ENCODE data around the gene STK32B.

STK32B gene

DNA sequence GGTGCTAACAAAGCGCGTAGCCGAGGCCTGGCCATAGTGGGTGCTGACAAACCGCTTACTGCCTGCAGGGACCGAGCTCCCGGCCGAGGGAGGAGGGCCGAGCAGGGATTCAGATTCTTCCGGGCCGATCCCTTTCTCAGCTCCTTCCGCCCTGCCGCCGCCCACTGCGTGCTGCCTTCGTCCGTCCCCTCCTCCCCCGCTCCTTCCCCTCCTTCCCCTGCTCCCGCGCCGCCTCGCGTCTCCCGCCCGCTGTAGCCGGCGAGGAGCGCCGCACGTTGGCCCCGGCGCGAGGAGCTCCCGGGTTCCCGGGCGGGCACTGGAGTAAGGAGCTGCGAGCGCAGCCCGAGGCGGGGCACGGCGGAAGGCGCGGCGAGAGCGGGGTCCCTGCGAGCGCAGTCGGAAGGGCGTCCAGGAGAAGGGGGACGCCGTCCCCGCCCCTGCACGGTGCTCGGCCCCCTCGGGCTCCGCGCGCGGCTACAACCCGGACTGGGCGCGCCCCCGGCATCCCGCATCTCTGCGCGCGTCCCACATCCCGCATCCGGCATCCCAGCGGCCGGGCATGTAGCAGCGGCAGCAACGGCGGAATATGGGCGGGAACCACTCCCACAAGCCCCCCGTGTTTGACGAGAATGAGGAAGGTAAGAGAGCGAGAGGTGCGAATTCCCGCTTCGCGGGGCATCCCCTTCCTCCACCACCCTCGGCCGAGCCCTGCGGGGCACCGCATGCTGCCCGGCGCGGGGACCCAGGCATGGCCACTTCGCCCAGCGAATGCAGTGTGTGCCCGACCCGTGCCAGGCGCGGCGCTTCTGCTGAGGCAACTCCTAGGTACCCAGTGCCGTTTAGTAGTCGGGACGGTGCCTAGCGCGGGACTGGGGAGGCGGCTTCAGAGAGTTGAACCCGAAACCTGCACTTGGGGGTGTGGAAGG is at the start of gene STK32B:
STK32B (plus strand) TSS at position 203 of the 926 bp plus-strand sequence.
- TF ChIP-seq, protein P1, sequence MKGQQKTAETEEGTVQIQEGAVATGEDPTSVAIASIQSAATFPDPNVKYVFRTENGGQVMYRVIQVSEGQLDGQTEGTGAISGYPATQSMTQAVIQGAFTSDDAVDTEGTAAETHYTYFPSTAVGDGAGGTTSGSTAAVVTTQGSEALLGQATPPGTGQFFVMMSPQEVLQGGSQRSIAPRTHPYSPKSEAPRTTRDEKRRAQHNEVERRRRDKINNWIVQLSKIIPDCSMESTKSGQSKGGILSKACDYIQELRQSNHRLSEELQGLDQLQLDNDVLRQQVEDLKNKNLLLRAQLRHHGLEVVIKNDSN (IDR thresholded peaks at IDR 0.05) = no peak
- TF ChIP-seq, protein P2, sequence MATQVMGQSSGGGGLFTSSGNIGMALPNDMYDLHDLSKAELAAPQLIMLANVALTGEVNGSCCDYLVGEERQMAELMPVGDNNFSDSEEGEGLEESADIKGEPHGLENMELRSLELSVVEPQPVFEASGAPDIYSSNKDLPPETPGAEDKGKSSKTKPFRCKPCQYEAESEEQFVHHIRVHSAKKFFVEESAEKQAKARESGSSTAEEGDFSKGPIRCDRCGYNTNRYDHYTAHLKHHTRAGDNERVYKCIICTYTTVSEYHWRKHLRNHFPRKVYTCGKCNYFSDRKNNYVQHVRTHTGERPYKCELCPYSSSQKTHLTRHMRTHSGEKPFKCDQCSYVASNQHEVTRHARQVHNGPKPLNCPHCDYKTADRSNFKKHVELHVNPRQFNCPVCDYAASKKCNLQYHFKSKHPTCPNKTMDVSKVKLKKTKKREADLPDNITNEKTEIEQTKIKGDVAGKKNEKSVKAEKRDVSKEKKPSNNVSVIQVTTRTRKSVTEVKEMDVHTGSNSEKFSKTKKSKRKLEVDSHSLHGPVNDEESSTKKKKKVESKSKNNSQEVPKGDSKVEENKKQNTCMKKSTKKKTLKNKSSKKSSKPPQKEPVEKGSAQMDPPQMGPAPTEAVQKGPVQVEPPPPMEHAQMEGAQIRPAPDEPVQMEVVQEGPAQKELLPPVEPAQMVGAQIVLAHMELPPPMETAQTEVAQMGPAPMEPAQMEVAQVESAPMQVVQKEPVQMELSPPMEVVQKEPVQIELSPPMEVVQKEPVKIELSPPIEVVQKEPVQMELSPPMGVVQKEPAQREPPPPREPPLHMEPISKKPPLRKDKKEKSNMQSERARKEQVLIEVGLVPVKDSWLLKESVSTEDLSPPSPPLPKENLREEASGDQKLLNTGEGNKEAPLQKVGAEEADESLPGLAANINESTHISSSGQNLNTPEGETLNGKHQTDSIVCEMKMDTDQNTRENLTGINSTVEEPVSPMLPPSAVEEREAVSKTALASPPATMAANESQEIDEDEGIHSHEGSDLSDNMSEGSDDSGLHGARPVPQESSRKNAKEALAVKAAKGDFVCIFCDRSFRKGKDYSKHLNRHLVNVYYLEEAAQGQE (IDR thresholded peaks at IDR 0.05; ENCODE audit: low read depth) = no peak
- TF ChIP-seq CREB1 (IDR thresholded peaks at IDR 0.05; ENCODE audit: low read depth) = no peak
- no peak for TF ChIP-seq EP300 (IDR thresholded peaks at IDR 0.05; ENCODE audit: borderline replicate concordance)
- TF ChIP-seq NFIC (IDR thresholded peaks at IDR 0.05) = no peak
- no peak for TF ChIP-seq RAD21 (IDR thresholded peaks at IDR 0.05; ENCODE audit: low read depth)
- TF ChIP-seq TAF1 (IDR thresholded peaks at IDR 0.05; ENCODE audit: low read depth) = no peak
- no peak for TF ChIP-seq TCF12 (IDR thresholded peaks at IDR 0.05; ENCODE audit: low read depth)

DNA sequence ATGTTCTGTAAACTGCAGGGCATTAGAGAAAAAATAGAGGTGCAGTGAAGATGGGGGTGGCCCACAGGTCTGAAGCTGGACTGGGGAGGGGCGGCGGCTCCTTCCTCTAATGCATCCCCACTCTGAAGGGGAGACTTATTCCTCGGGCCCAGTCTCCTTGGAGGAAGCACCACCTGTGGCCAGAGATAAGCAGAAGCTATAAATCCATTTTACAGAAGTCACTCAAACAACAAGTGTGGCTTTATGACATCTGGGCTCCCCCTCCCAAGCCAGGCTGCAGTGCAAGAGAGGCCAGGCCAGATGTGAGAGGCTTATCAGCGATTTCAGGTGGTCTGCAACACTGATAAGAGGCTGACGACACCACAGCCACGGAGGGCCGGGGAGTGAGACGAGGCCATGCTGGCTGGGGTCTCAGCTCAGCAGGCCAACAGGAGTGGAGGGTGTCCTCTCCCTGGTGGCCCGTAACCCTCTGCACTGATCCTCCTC is 47.9 kb upstream of the STK32B start:
- TF ChIP-seq, protein P1 (IDR thresholded peaks at IDR 0.05) = no peak
- TF ChIP-seq, protein P3, sequence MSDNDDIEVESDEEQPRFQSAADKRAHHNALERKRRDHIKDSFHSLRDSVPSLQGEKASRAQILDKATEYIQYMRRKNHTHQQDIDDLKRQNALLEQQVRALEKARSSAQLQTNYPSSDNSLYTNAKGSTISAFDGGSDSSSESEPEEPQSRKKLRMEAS (IDR thresholded peaks at IDR 0.05) = no peak
- no peak for TF ChIP-seq EGR1 (IDR thresholded peaks at IDR 0.05)

DNA sequence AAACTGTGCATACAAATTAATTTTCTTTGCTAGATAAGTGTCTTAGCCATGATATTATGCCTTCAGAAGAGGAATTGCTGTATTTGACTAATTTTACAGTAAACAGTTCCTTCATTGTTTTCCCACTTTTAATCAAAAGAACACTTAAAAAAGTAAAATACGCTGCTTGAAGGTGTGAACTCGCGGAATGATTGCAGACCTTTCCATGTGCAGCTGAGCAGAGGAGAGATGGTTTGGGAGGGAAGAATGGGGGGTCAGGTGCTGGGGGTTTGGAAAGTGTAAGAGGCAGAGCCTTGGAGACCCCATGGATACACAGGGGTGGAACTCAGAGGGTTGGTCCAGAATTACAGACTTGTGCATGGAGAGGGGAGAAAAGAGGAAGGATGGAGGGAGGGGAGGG is 47.4 kb upstream of the STK32B start:
- TF ChIP-seq RAD21 (IDR thresholded peaks at IDR 0.05; ENCODE audit: low read depth) (no peak), CEBPB (IDR thresholded peaks at IDR 0.05) (no peak), NFIC (IDR thresholded peaks at IDR 0.05) (no peak), YY1 (IDR thresholded peaks at IDR 0.05; ENCODE audit: low read depth) (no peak), EGR1 (IDR thresholded peaks at IDR 0.05) (no peak), EP300 (IDR thresholded peaks at IDR 0.05; ENCODE audit: borderline replicate concordance) (no peak), TCF12 (IDR thresholded peaks at IDR 0.05; ENCODE audit: low read depth) (no peak), TEAD4 (IDR thresholded peaks at IDR 0.05) (no peak), CREB1 (IDR thresholded peaks at IDR 0.05; ENCODE audit: low read depth) (no peak), TAF1 (IDR thresholded peaks at IDR 0.05; ENCODE audit: low read depth) (no peak), ZBTB7A (IDR thresholded peaks at IDR 0.05; ENCODE audit: low read depth) (no peak)
- TF ChIP-seq, protein P2 (IDR thresholded peaks at IDR 0.05; ENCODE audit: low read depth) = no peak
- TF ChIP-seq, protein P3 (IDR thresholded peaks at IDR 0.05) = no peak
- TF ChIP-seq, protein P1 (IDR thresholded peaks at IDR 0.05) = no peak

DNA sequence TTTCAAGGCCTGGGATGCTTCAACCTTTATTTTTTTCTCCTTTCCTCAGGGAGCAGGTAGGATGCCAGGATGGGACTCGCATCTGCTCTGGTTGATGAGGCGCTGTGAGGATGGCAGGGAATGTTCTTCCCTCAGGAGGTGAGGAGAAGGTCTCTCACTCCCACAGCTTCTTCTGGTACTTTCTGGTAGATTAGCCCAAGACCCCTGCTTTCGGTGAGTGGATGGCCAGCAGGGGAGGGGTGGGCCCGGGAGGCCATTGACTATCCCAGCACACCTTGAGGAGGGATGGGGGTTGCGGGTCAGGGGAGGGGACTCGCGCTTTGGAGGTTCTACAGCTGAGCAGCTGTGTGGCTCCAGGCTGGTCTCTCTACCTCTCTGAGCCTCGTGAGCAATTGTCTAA is 46.8 kb upstream of the STK32B start:
- TF ChIP-seq EGR1 (IDR thresholded peaks at IDR 0.05) (no peak), RAD21 (IDR thresholded peaks at IDR 0.05; ENCODE audit: low read depth) (no peak)

DNA sequence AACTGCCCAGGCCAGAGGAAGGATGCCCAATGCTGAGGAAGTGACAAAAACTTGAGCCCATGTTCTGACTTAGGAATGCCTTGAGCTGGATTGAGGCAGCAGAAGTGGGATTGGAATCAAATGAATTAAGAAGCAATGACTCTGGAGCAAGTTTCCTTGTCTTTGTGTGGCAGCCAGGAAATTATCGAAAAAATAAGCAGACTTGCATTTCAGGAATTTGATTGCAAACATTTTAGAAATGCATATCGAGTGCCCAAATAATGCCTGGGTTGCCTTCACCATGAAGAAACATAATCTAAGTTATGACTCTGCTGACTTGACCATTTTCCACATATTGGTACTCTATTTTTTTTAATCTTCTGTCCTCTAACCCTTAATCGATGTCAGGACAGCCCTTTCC is 41.5 kb upstream of the STK32B start:
- TF ChIP-seq CEBPB (IDR thresholded peaks at IDR 0.05) (no peak), FOXM1 (IDR thresholded peaks at IDR 0.05; ENCODE audit: borderline replicate concordance, low read depth) (no peak), TEAD4 (IDR thresholded peaks at IDR 0.05) (no peak)

DNA sequence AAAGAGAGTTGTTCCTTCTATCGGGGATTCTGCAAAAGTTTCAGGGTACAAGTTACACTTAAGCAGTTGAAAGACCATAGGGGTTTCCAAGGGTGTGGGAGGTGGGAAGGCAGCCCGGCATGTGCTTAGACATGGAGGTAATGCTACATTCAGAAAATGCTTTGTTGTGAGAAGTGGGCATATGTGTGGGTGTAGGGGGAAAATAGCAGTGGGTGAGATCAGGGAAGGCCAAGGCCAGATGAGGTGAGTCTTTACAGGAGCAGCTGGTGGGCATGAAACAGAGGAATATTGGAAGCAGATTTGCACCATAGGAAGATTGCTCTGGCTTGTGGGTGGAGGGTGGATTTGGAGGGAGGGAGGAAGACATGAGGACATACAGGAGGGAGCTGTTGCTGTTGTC is 40.3 kb upstream of the STK32B start:
- TF ChIP-seq, protein P1 (IDR thresholded peaks at IDR 0.05) = no peak
- TF ChIP-seq CEBPB (IDR thresholded peaks at IDR 0.05) (no peak), RAD21 (IDR thresholded peaks at IDR 0.05; ENCODE audit: low read depth) (no peak), EGR1 (IDR thresholded peaks at IDR 0.05) (no peak), TEAD4 (IDR thresholded peaks at IDR 0.05) (no peak), FOXM1 (IDR thresholded peaks at IDR 0.05; ENCODE audit: borderline replicate concordance, low read depth) (no peak), CREB1 (IDR thresholded peaks at IDR 0.05; ENCODE audit: low read depth) (no peak)
- TF ChIP-seq, protein P2 (IDR thresholded peaks at IDR 0.05; ENCODE audit: low read depth) = no peak
- TF ChIP-seq, protein P3 (IDR thresholded peaks at IDR 0.05) = no peak

All from Ishikawa (cell line).